HEK293 (cell line): ENCODE measurements around the gene PPP6R3.

Experiments
- PBX3 ChIP-seq: sonication (generic); formaldehyde crosslinking; IDR thresholded peaks from 2 replicates; pipeline ENCODE4 v1.8.1; 2022; ENCODE audit warnings: mild to moderate bottlenecking, moderate library complexity, missing genetic modification reagents
- REPIN1 ChIP-seq: fragments of 450-650 bp; formaldehyde crosslinking; IDR thresholded peaks from 2 replicates; pipeline ENCODE4 v1.5.1; 2017; ENCODE audit warnings: missing biosample characterization, missing genetic modification characterization, low read depth

GRCh38 chr11:68657021-68657780 lies 196.6 kb downstream of the PPP6R3 start:
- TF ChIP-seq PBX3 (CRISPR knock-in tag) = no peak
- no peak for TF ChIP-seq REPIN1 (tag by site-specific recombination)
